ENCODE measurements around the gene HIBADH.

The HIBADH gene

GRCh38 chr7:27635728-27636127 lies 27.0 kb downstream of the HIBADH start:
- no peak for DNase-seq (ENCODE audit: low read depth)

GRCh38 chr7:27634671-27635493 lies 27.8 kb downstream of the HIBADH start:
- DNase-seq (ENCODE audit: low read depth): no peak

GRCh38 chr7:27633062-27633461 lies 29.6 kb downstream of the HIBADH start:
- no peak for DNase-seq (ENCODE audit: low read depth)

GRCh38 chr7:27631391-27631790 lies 31.3 kb downstream of the HIBADH start:
- no peak for DNase-seq (ENCODE audit: low read depth)

- DNase-seq (ENCODE audit: low read depth): no peak
Observed at GRCh38 chr7:27627146-27627545, 35.5 kb downstream of the HIBADH start.

- DNase-seq (ENCODE audit: low read depth): no peak
Observed at GRCh38 chr7:27619492-27619891, 43.2 kb downstream of the HIBADH start.

GRCh38 chr7:27617651-27618381 lies 44.9 kb downstream of the HIBADH start:
- no peak for DNase-seq (ENCODE audit: low read depth)

GRCh38 chr7:27616914-27617548 lies 45.7 kb downstream of the HIBADH start:
- no peak for DNase-seq (ENCODE audit: low read depth)

GRCh38 chr7:27616186-27616491 lies 46.5 kb downstream of the HIBADH start:
- no peak for DNase-seq (ENCODE audit: low read depth)

- DNase-seq (ENCODE audit: low read depth): no peak
Observed at GRCh38 chr7:27615420-27616185, 47.1 kb downstream of the HIBADH start.

GRCh38 chr7:27614095-27614494 lies 48.6 kb downstream of the HIBADH start:
- no peak for DNase-seq (ENCODE audit: low read depth)

GRCh38 chr7:27611059-27611458 lies 51.6 kb downstream of the HIBADH start:
- no peak for DNase-seq (ENCODE audit: low read depth)

GRCh38 chr7:27608776-27609495 lies 53.7 kb downstream of the HIBADH start:
- DNase-seq (ENCODE audit: low read depth): no peak

GRCh38 chr7:27607210-27607606 lies 55.5 kb downstream of the HIBADH start:
- no peak for DNase-seq (ENCODE audit: low read depth)

GRCh38 chr7:27606270-27607209 lies 56.1 kb downstream of the HIBADH start:
- no peak for DNase-seq (ENCODE audit: low read depth)

- DNase-seq (ENCODE audit: low read depth): no peak
Observed at GRCh38 chr7:27605689-27606269, 56.9 kb downstream of the HIBADH start.

- no peak for DNase-seq (ENCODE audit: low read depth)
Observed at GRCh38 chr7:27605283-27605682, 57.4 kb downstream of the HIBADH start.

GRCh38 chr7:27603813-27604212 lies 58.9 kb downstream of the HIBADH start:
- DNase-seq (ENCODE audit: low read depth): no peak

- DNase-seq (ENCODE audit: low read depth): no peak
Observed at GRCh38 chr7:27602766-27603165, 59.9 kb downstream of the HIBADH start.

GRCh38 chr7:27601217-27601616 lies 61.5 kb downstream of the HIBADH start:
- no peak for DNase-seq (ENCODE audit: low read depth)

All from activated T-cell treated with anti-CD3 and anti-CD28 coated beads for 1 hour (primary cell).